Activated CD4-positive, alpha-beta T cell treated with anti-CD3 and anti-CD28 coated beads, Interleukin-2, amount 50 U/mL, for 24 hours (primary cell): Measurements from ENCODE around the gene ZNF655.

Source experiments
- DNase-seq, 2 donors: peaks; one replicate each; pipeline ENCODE4 v3.0.0-alpha.2; 2020; ENCODE audit warnings: low read depth in 1 of 2, low spot score in 1 of 2

Gene ZNF655

GRCh38 chr7:99606531-99606930 is 48.1 kb downstream of the ZNF655 start:
- DNase-seq = no peak

DNA sequence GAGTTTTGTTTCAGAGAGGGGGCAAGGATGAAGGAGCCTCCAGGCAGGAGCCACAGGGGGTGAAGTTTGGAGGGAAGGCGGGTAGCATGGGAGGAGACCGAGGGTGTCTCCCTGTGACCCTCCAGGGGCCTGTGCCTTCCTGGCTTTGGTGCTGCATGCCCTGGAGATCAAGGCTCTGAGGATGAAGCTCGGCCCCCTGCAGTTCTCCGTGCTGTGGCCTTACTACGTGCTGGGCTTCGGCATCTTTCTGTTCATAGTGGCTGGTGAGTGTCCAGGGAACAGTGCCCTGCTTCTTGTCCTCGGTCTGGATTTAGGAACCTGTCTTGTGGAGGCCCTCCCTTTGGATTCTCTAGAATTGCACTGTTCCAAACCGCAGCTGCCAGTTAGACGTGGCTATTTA is 49.1 kb downstream of the ZNF655 start:
- no peak for DNase-seq

DNA sequence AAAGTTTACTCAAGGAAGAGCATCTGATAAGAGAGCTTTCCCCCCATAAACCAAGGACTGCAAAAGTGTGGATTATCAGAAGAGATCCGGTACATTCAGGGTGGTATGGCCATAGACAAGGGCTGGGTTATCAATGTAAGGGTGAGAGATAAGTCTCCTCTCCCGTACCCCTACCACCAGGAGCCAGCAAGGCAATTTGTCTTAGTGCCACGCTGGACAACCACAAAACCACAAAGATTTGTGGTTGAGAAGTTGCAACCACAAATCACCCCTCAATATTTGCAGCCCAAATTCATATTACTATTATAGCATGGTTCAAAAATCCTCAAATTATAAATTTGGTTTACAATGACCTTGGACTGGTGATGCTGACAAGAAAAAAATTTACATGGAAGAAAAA is 56.1 kb downstream of the ZNF655 start:
- no peak for DNase-seq

DNA sequence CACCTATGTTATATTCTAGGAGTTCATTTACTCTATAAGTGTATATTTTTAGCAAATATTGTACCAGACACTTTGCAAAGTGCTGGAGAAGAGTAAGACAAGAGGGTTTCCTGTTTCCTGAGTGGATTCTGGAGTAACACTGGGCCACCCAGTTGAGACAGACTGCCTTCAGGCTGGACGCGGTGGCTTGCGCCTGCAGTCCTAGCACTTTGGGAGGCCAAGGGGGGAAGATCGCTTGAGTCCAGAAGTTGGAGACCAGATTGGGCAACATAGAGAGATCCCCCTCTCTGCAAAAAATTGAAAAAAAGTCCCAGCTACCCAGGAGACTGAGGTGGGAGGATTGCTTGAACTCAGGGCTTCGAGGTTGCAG is 57.5 kb downstream of the ZNF655 start:
- DNase-seq = no peak

DNA sequence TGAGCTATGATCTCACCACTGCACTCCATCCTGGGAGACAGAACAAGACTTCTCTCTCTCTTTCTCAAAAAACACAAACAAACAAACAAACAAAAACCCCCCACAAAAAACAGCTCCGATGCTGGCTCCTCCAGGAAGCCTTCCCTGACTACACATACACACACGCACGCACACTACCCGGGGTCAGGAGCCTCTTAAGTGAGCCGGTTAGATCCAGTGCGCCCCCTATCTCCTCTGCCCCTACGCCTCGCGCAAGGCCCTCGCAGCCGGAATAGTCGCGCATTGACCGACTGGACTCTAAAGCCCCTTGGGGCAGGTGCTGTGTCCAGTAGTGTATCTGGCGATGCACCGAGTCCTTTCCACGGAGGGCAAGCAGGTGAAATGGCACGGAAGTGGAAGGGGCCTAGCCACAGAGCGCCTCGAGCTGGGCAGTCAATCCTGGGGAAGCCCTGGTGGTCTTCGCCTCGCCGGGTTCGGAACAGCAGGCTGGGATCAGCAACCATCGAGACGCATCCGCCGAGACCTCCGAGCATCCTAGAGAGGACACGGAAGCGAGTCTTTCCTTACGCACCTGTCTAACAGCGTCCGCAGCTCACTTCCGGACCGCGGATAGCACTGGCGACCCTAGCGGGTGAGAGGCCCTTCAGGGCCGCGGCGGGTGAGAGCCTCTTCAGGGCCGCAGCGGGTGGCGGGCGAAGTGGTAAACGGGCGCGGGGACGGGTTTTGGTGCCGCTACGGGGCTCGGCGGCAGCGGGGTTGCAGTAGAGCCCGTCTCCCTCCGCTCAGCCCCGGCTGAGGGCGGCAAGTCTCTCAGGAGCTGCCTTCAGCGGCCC is 58.1 kb downstream of the ZNF655 start, which contains the start of gene ZSCAN25:
ZSCAN25 (plus strand) TSS at position 588 of the 833 bp plus-strand sequence. CDS start 2,661 bp downstream, outside the sequence.
- peak; percentile 64 to 87 for DNase-seq

DNA sequence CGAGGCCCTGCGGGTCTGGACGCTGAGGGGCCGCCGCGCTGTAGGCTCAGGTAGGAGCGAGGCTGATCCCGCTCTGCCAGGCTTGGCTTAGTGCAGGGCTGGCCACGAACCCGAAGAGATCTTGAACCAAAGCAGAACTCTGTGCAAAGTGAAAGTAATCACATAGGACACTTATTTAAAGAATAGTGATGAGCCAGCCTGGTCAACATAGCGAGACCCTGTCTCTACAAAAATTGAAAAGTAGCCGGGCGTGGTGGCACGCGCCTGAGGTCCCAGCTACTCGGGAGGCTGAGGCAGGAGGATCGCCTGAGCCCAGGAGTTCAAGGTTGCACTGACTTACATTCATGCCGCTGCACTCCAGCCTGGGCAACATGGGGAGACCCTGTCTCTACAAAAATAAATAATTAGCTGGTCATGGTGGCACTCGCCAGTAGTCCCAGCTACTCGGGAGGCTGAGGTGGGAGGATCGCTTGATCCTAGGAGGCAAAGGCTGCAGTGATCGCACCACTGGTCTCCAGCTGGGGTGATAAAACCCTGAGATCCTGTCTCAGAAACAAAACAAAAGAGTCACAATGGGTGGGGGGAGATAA is 58.8 kb downstream of the ZNF655 start:
- no peak for DNase-seq

DNA sequence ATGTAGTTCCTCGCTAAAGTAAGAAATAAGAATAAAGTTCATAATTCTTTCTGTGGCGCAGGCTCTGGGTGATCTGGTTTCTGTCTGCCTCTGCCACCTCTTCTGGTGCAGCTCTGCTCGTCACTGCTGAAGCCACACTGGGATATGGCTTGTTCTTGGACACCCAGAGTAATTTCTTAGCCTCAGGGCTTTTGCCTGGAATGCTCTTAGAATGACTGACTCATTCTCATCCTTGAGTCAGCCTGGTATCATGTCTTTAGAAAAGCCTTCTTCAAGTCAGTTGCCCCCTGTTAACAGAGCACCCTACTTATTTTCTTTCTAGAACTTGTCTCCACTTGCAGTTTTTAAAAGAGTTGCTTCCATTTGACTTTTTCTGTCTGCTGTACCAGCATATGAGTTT is 60.3 kb downstream of the ZNF655 start:
- no peak for DNase-seq

GRCh38 chr7:99619571-99620130 is 61.2 kb downstream of the ZNF655 start:
- no peak for DNase-seq

- DNase-seq = no peak
Measured at GRCh38 chr7:99621271-99621670, 62.8 kb downstream of the ZNF655 start.

- no peak for DNase-seq
Measured at GRCh38 chr7:99622596-99622995, 64.2 kb downstream of the ZNF655 start.

- no peak for DNase-seq
Measured at GRCh38 chr7:99623091-99623693, 64.8 kb downstream of the ZNF655 start.

GRCh38 chr7:99623702-99624447 is 65.4 kb downstream of the ZNF655 start:
- no peak for DNase-seq

DNA sequence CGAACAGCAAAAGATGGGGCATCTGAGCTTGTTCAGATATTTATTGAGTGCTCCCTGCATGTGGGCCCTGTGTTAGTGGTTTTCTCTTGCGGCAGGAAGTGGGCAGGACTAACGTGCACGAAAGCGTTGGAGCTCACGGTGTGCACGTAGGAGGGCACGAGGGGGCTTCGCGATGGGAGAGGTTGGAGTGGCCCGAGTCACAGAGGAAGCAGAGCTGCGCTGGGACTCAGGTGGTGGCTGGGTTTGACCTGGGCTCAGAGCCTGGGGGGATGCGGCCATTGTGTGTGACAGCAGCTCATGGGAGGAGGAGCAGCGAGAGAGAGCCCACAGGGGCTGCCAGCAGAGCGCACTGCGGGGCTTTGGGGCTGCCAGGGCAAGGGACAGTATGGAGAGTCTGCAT is 66.0 kb downstream of the ZNF655 start:
- DNase-seq = peak in 1 of 2 donors; percentile 61

- DNase-seq = no peak
Measured at GRCh38 chr7:99625321-99625720, 66.9 kb downstream of the ZNF655 start.

GRCh38 chr7:99625961-99626360 is 67.5 kb downstream of the ZNF655 start:
- no peak for DNase-seq
